ENCODE data around the gene TMIGD1.

The TMIGD1 gene

GRCh38 chr17:30275911-30276310 is 57.9 kb downstream of the TMIGD1 start:
- no peak for DNase-seq

- no peak for DNase-seq
These were observed 59.0 kb downstream of the TMIGD1 start for GRCh38 chr17:30274887-30275286.

- peak; percentile 42 for DNase-seq
These were observed 60.5 kb downstream of the TMIGD1 start for GRCh38 chr17:30273373-30273772.

GRCh38 chr17:30271102-30271501 is 62.8 kb downstream of the TMIGD1 start:
- peak; percentile 85 for DNase-seq

GRCh38 chr17:30267625-30268024 is 66.2 kb downstream of the TMIGD1 start:
- DNase-seq = no peak
